ENCODE data around the gene ZNF497. TPM values are rescaled to one million over a fixed set of nuclear protein-coding genes. Genes with fewer than 3 reads are reported as not detected.

The ZNF497 gene
- polyA plus RNA-seq (2011; rRNA removed) (0.06 TPM in 2 replicates), polyA minus RNA-seq (2011; rRNA and poly(A)+ RNA removed) (0.13 and 0.18 TPM in 2 replicates)

GRCh38 chr19:58362272-58362994, at the start of gene ZNF497:
Gene ZNF497 (minus strand): TSS chr19:58362751. CDS start chr19:58357635, 5,116 bp downstream.
- ChIA-PET POLR2A (interaction anchor here (0.5 to 2.3 kb wide), 18 partner anchors 8 to 198 kb away, joined by 3 to 17 read pairs (median 4); partner anchors contain the start of genes ERVK3-1, RPS5, UBE2M and ZBTB45), CTCF (interaction anchor here (0.6 kb wide), 1 partner anchor 44 kb away, joined by 4 read pairs; no protein-coding TSS in a partner anchor)
- peaks cover 7% of the 10 kb centered on the region; the same call in 1 of the 2 replicates for H3K9me3 ChIP-seq (ENCODE audit: control insufficient read depth, insufficient read depth, low read length)
- peaks cover 6% of the 10 kb centered on the region for H3K27me3 ChIP-seq (ENCODE audit: control insufficient read depth, insufficient read depth, low read length)
- H3K27ac ChIP-seq (ENCODE audit: low read depth, low read length): peak within 1 kb of the TSS; percentile 97
- peak; percentile 88 for DNase-seq (ENCODE audit: low read depth, low spot score)
- TF ChIP-seq CTCF (IDR thresholded peaks at IDR 0.05; ENCODE audit: low read depth, low read length): no peak; the same call in 1 of the 2 replicates
- peak within 1 kb of the TSS; percentile 77 for H3K4me3 ChIP-seq (ENCODE audit: low read depth, low read length)

- Histone ChIP-seq H3K27ac (ENCODE audit: low read depth, low read length) (peak overlapping the region; percentile 52), H3K9me3 (ENCODE audit: control insufficient read depth, insufficient read depth, low read length) (no peaks in the 10 kb centered on the region; the same call in 1 of the 2 replicates), H3K27me3 (ENCODE audit: control insufficient read depth, insufficient read depth, low read length) (no peaks in the 10 kb centered on the region), H3K4me3 (ENCODE audit: low read depth, low read length) (peak overlapping the region; percentile 96)
- CTCF ChIA-PET: interaction anchor here (1.5 kb wide), 1 partner anchor 110 kb away, joined by 6 read pairs; no protein-coding TSS in a partner anchor
- POLR2A ChIA-PET: interaction anchor here (0.6 to 1.4 kb wide), 11 partner anchors 9 to 134 kb away, joined by 3 to 10 read pairs (median 4); partner anchors contain the start of genes TRIM28, ZBTB45, ZNF132 and ZNF324B
- no peak for DNase-seq (ENCODE audit: low read depth, low spot score)
- TF ChIP-seq CTCF (IDR thresholded peaks at IDR 0.05; ENCODE audit: low read depth, low read length): no peak
Observed at GRCh38 chr19:58409010-58409790, 46.6 kb upstream of the ZNF497 start.

- Histone ChIP-seq H3K9me3 (ENCODE audit: control insufficient read depth, insufficient read depth, low read length) (no peaks in the 10 kb centered on the region; the same call in 1 of the 2 replicates), H3K27ac (ENCODE audit: low read depth, low read length) (peak within 1 kb of the TSS; percentile 52), H3K27me3 (ENCODE audit: control insufficient read depth, insufficient read depth, low read length) (no peaks in the 10 kb centered on the region), H3K4me3 (ENCODE audit: low read depth, low read length) (peak within 1 kb of the TSS; percentile 96)
- DNase-seq (ENCODE audit: low read depth, low spot score): peak; percentile 86
- ChIA-PET POLR2A (interaction anchor here (0.6 to 1.4 kb wide), 11 partner anchors 10 to 1070 kb away, joined by 3 to 9 read pairs (median 4); partner anchors contain the start of genes TRIM28, ZBTB45, ZNF132 and ZNF324B), CTCF (no interaction called here)
- TF ChIP-seq CTCF (IDR thresholded peaks at IDR 0.05; ENCODE audit: low read depth, low read length): peak; percentile 21; the same call in 1 of the 2 replicates
Observed at GRCh38 chr19:58408152-58409009, 45.8 kb upstream of the ZNF497 start, which contains the start of gene ZNF584. Gene ZNF584 (plus strand): TSS chr19:58408649. CDS start chr19:58409148, 499 bp downstream.

- ChIA-PET CTCF (no interaction called here), POLR2A (interaction anchor here (1.0 to 1.4 kb wide), 3 partner anchors 44 to 112 kb away, joined by 3 to 9 read pairs (median 4); partner anchors contain the start of genes ZBTB45, ZNF324B and ZNF497)
- Histone ChIP-seq H3K9me3 (ENCODE audit: control insufficient read depth, insufficient read depth, low read length) (no peaks in the 10 kb centered on the region; the same call in 1 of the 2 replicates), H3K27me3 (ENCODE audit: control insufficient read depth, insufficient read depth, low read length) (no peaks in the 10 kb centered on the region), H3K4me3 (ENCODE audit: low read depth, low read length) (peak overlapping the region; percentile 96), H3K27ac (ENCODE audit: low read depth, low read length) (peak overlapping the region; percentile 21)
- TF ChIP-seq CTCF (IDR thresholded peaks at IDR 0.05; ENCODE audit: low read depth, low read length): no peak
- DNase-seq (ENCODE audit: low read depth, low spot score): no peak
Observed at GRCh38 chr19:58407658-58408151, 45.2 kb upstream of the ZNF497 start.

Data from AG04450 (cell line).